Measurements from ENCODE around the gene DCUN1D3.
A peak's percentile ranks its signal among the peaks of the same experiment; 100 is the strongest.
"Not testable (repeated sequence)": the region's sequence is repeated elsewhere in the genome, so short reads cannot be mapped to it uniquely, and the experiment has no call there.

The DCUN1D3 gene

DNA sequence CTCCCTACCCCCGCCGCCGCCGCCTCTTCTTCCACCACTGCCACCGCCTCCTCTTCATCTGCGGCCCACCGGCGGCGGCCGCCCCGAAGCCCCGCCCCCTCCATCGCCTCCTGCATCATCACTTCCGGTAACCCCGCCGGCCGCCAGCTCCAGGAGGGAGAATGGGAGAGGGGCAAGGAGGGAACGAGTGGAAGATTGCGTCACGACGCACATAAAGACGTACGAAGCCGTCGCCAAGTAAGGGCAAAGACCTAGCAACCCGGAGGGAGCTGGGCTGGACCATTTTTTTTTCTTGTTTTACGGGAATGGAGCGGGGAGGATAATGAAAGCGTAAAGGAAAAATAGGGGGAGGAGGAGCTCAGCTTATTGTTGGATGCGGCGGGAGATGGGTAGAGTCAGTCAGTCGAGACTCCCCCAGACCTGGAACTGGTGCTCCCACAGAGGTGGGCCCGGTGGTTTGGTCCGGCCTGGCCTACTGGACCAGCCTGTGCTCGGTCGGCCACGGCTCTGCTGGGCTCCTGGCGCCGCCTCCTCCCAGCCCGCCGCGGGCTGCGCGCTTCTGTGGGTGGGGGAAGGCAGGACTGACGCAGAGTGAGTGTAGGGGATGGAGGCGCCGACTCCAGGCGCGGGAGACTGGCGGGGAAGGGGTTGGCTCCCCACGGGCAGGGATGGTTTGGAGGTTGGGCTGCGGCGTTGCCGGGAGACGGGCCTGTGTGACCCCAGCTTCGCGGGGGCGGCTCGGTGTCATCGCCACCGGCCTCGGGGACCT is at the start of gene DCUN1D3, which contains the start of gene LYRM1:
TSS of gene DCUN1D3 (minus strand) at position 60 of the 769 bp plus-strand sequence. CDS start 37,820 bp downstream, outside the sequence.
TSS of gene LYRM1 (plus strand) at position 473 of the 769 bp plus-strand sequence. CDS start 14,785 bp downstream, outside the sequence.
- Histone ChIP-seq H3K4me1 (ENCODE audit: control insufficient read depth in 1 of 2, insufficient read depth in 1 of 2, low read depth in 1 of 2, low read length in 1 of 2) (peaks cover 50 to 56% of the 10 kb centered on the region in 2 experiments), H3K36me3 (peaks cover 5% of the 10 kb centered on the region), H3K9me3 (no peaks in the 10 kb centered on the region), H3K4me3 (ENCODE audit: low read depth in 1 of 2, low read length in 1 of 2) (peak within 1 kb of the TSS; percentile 88 to 92), H3K27ac (peak within 1 kb of the TSS; percentile 97), H3K27me3 (no peaks in the 10 kb centered on the region)
- TF ChIP-seq, protein P1, sequence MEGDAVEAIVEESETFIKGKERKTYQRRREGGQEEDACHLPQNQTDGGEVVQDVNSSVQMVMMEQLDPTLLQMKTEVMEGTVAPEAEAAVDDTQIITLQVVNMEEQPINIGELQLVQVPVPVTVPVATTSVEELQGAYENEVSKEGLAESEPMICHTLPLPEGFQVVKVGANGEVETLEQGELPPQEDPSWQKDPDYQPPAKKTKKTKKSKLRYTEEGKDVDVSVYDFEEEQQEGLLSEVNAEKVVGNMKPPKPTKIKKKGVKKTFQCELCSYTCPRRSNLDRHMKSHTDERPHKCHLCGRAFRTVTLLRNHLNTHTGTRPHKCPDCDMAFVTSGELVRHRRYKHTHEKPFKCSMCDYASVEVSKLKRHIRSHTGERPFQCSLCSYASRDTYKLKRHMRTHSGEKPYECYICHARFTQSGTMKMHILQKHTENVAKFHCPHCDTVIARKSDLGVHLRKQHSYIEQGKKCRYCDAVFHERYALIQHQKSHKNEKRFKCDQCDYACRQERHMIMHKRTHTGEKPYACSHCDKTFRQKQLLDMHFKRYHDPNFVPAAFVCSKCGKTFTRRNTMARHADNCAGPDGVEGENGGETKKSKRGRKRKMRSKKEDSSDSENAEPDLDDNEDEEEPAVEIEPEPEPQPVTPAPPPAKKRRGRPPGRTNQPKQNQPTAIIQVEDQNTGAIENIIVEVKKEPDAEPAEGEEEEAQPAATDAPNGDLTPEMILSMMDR (IDR thresholded peaks at IDR 0.05) = no peak

GRCh38 chr16:20949660-20950059 is 49.5 kb upstream of the DCUN1D3 start:
- Histone ChIP-seq H3K27me3 (no peaks in the 10 kb centered on the region), H3K27ac (no peak overlapping the region), H3K4me3 (ENCODE audit: low read depth in 1 of 2, low read length in 1 of 2) (no peak overlapping the region), H3K36me3 (no peaks in the 10 kb centered on the region), H3K9me3 (no peaks in the 10 kb centered on the region), H3K4me1 (ENCODE audit: control insufficient read depth in 1 of 2, insufficient read depth in 1 of 2, low read depth in 1 of 2, low read length in 1 of 2) (no peaks in the 10 kb centered on the region)
- TF ChIP-seq, protein P1 (IDR thresholded peaks at IDR 0.05) = no peak

GRCh38 chr16:20948444-20948843 is 48.3 kb upstream of the DCUN1D3 start:
- H3K36me3 ChIP-seq = no peaks in the 10 kb centered on the region
- H3K27me3 ChIP-seq = no peaks in the 10 kb centered on the region
- H3K27ac ChIP-seq = no peak overlapping the region
- TF ChIP-seq, protein P1 (IDR thresholded peaks at IDR 0.05) = no peak
- H3K4me1 ChIP-seq (ENCODE audit: control insufficient read depth in 1 of 2, insufficient read depth in 1 of 2, low read depth in 1 of 2, low read length in 1 of 2) = no peaks in the 10 kb centered on the region
- H3K4me3 ChIP-seq (ENCODE audit: low read depth in 1 of 2, low read length in 1 of 2) = no peak overlapping the region
- no peaks in the 10 kb centered on the region for H3K9me3 ChIP-seq

- H3K27ac ChIP-seq = no peak overlapping the region
- H3K4me1 ChIP-seq (ENCODE audit: control insufficient read depth in 1 of 2, insufficient read depth in 1 of 2, low read depth in 1 of 2, low read length in 1 of 2) = peaks cover 2 to 5% of the 10 kb centered on the region in 2 experiments
- TF ChIP-seq, protein P1 (IDR thresholded peaks at IDR 0.05) = no peak
- no peaks in the 10 kb centered on the region for H3K27me3 ChIP-seq
- no peaks in the 10 kb centered on the region for H3K9me3 ChIP-seq
- H3K36me3 ChIP-seq = no peaks in the 10 kb centered on the region
- no peak overlapping the region for H3K4me3 ChIP-seq (ENCODE audit: low read depth in 1 of 2, low read length in 1 of 2)
Measured at GRCh38 chr16:20946015-20946629, 46.0 kb upstream of the DCUN1D3 start.

- not testable (repeated sequence) for H3K36me3 ChIP-seq, H3K27ac ChIP-seq, H3K27me3 ChIP-seq
Measured at GRCh38 chr16:20945575-20945875, 45.4 kb upstream of the DCUN1D3 start.

More at GRCh38 chr16:20945575-20945875, 45.4 kb upstream of the DCUN1D3 start:
- H3K4me3 ChIP-seq (ENCODE audit: low read depth in 1 of 2, low read length in 1 of 2); H3K4me1 ChIP-seq (ENCODE audit: control insufficient read depth in 1 of 2, insufficient read depth in 1 of 2, low read depth in 1 of 2, low read length in 1 of 2); H3K9me3 ChIP-seq: not testable (repeated sequence)

Data from neutrophil (primary cell).